Spleen (tissue), 7 donors: Measurements from ENCODE around the gene ADAMTS4.

Source experiments
- CTCF ChIP-seq, 11 experiments: fragments of 200-600 bp in 7 of 11; fragments of 450-650 bp in 4 of 11; sonication (generic) in 4 of 11; IDR thresholded peaks in 8 of 11; conservative IDR thresholded peaks in 3 of 11; 1 replicate in 7 of 11; 2 replicates in 4 of 11; pipeline versions ENCODE4 v1.4.0 to v1.8.0; 2016 to 2021; ENCODE audit warnings: antibody characterized with exemption in 11 of 11, inconsistent platforms in 4 of 11, mild to moderate bottlenecking in 1 of 11
- POLR2A ChIP-seq, 3 donors: fragments of 450-650 bp; IDR thresholded peaks; one replicate each; pipeline ENCODE4 v1.5.1; 2017; ENCODE audit warnings: antibody characterized with exemption in 3 of 3, mild to moderate bottlenecking in 1 of 3
- POLR2AphosphoS5 ChIP-seq, 3 donors: sonication (generic); formaldehyde crosslinking; IDR thresholded peaks; one replicate each; pipeline ENCODE4 v1.5.1; 2017; ENCODE audit warnings: antibody characterized with exemption in 3 of 3
- donor health status: DM: no; HTN: no; CAD: no; lungs with moderate emphysema.
- donor health status: DM: no; HTN: no; CAD: no.
- donor health status: DM: no; HTN: no; CAD: no.

DNA sequence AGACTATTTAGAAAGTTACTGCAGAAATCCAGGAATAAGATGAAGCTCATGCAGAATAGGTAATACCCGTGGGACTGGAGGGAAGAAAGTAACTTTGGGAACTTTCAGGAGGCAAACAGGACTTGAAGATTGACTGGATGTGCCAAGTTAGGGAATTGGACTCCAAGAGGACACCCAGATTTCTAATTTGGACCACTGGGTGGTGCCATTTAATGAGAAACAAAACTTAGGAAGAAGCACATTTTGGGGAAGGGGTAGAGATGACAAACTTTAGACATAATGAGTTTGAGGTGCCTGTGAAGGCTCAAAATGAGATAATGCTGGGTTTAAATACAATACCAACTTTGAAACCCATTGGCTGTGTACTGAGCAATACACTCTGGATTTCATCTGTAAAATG lies 18.2 kb downstream of the ADAMTS4 start:
- peak in 4 of 11 experiments; percentile 26 to 51 (median 38) for TF ChIP-seq CTCF (IDR thresholded peaks at IDR 0.05 in 8 of 11, conservative IDR thresholded peaks at IDR 0.05 in 3 of 11)
- no peak for TF ChIP-seq POLR2AphosphoS5 (IDR thresholded peaks at IDR 0.05)
- TF ChIP-seq POLR2A (IDR thresholded peaks at IDR 0.05), result no peak
